Liver (tissue), 3 donors: ENCODE results near the gene MAFF.

ENCODE experiments used
- ATF3 ChIP-seq: IDR thresholded peaks from 2 replicates; pipeline ENCODE4 v1.6.1; 2016; ENCODE audit warnings: antibody characterized with exemption
- CTCF ChIP-seq: fragments of 150-350 bp; IDR thresholded peaks from 2 replicates; pipeline ENCODE4 v1.5.1; 2017; ENCODE audit warnings: improper control_type of control experiment, low read depth, low read length; ENCODE audit not compliant: missing input control
- EGR1 ChIP-seq, 2 donors: IDR thresholded peaks; 2 replicates each; pipeline ENCODE4 v1.6.1; 2016 to 2018; ENCODE audit warnings: antibody characterized with exemption in 2 of 2, low read depth in 2 of 2
- GABPA ChIP-seq, 2 donors: IDR thresholded peaks in 1 of 2; conservative IDR thresholded peaks in 1 of 2; 2 replicates each; pipeline ENCODE4 v1.6.1; 2016; ENCODE audit warnings: antibody characterized with exemption in 2 of 2, mild to moderate bottlenecking in 1 of 2, moderate library complexity in 1 of 2
- HNF4A ChIP-seq, 2 donors: conservative IDR thresholded peaks; 2 replicates each; pipeline ENCODE4 v1.6.1; 2016; ENCODE audit warnings: antibody characterized with exemption in 2 of 2, mild to moderate bottlenecking in 2 of 2
- HNF4G ChIP-seq: IDR thresholded peaks from 2 replicates; pipeline ENCODE4 v1.6.1; 2016; ENCODE audit warnings: antibody characterized with exemption
- JUND ChIP-seq, 2 donors: IDR thresholded peaks; 2 replicates each; pipeline ENCODE4 v1.6.1; 2016; ENCODE audit warnings: antibody characterized with exemption in 2 of 2
- MAX ChIP-seq: IDR thresholded peaks from 2 replicates; pipeline ENCODE4 v1.6.1; 2016; ENCODE audit warnings: antibody characterized with exemption
- RAD21 ChIP-seq, 2 donors: IDR thresholded peaks; 2 replicates each; pipeline ENCODE4 v1.6.1; 2016; ENCODE audit warnings: antibody characterized with exemption in 2 of 2, mild to moderate bottlenecking in 2 of 2
- REST ChIP-seq: IDR thresholded peaks from 2 replicates; pipeline ENCODE4 v1.6.1; 2016; ENCODE audit warnings: antibody characterized with exemption, mild to moderate bottlenecking
- SP1 ChIP-seq: IDR thresholded peaks from 2 replicates; pipeline ENCODE4 v1.6.1; 2018; ENCODE audit warnings: antibody characterized with exemption, mild to moderate bottlenecking
- YY1 ChIP-seq: IDR thresholded peaks from 2 replicates; pipeline ENCODE4 v1.6.1; 2016; ENCODE audit warnings: antibody characterized with exemption, mild to moderate bottlenecking
- ZBTB33 ChIP-seq: IDR thresholded peaks from 2 replicates; pipeline ENCODE4 v1.6.1; 2016; ENCODE audit warnings: antibody characterized with exemption
- donor health status: healthy.
- donor health status: healthy.

- TF ChIP-seq CTCF (no peak), JUND (IDR thresholded peaks at IDR 0.05) (no peak), YY1 (no peak), REST (no peak), GABPA (IDR thresholded peaks at IDR 0.05 in 1 of 2, conservative IDR thresholded peaks at IDR 0.05 in 1 of 2) (no peak), ATF3 (no peak), SP1 (no peak), RAD21 (IDR thresholded peaks at IDR 0.05) (no peak), HNF4G (no peak), HNF4A (conservative IDR thresholded peaks at IDR 0.05) (no peak), ZBTB33 (no peak), MAX (no peak), EGR1 (IDR thresholded peaks at IDR 0.05; ENCODE audit: low read depth in 2 of 2) (no peak)
Observed at GRCh38 chr22:38199826-38200559, 1.8 kb upstream of the MAFF start.
